ENCODE results near the gene MAD1L1. TPM values are rescaled to one million over a fixed set of nuclear protein-coding genes. Genes with fewer than 3 reads are reported as not detected.

MAD1L1 gene
- total and polyA plus RNA-seq, 2 of the 13 experiments (the other 11 are each of a cell fraction or from before 2014, with no cell fraction given): 17.4 to 64.7 TPM

GRCh38 chr7:1802899-1803298 lies 429.8 kb downstream of the MAD1L1 start:
- DNase-seq (ENCODE audit: low spot score) (no peak), ATAC-seq (peak; percentile 36), FAIRE-seq (no peak)
- TF ChIP-seq ZNF850 (CRISPR knock-in tag; conservative IDR thresholded peaks at IDR 0.05): peak; percentile 100
- TF ChIP-seq, protein P1, sequence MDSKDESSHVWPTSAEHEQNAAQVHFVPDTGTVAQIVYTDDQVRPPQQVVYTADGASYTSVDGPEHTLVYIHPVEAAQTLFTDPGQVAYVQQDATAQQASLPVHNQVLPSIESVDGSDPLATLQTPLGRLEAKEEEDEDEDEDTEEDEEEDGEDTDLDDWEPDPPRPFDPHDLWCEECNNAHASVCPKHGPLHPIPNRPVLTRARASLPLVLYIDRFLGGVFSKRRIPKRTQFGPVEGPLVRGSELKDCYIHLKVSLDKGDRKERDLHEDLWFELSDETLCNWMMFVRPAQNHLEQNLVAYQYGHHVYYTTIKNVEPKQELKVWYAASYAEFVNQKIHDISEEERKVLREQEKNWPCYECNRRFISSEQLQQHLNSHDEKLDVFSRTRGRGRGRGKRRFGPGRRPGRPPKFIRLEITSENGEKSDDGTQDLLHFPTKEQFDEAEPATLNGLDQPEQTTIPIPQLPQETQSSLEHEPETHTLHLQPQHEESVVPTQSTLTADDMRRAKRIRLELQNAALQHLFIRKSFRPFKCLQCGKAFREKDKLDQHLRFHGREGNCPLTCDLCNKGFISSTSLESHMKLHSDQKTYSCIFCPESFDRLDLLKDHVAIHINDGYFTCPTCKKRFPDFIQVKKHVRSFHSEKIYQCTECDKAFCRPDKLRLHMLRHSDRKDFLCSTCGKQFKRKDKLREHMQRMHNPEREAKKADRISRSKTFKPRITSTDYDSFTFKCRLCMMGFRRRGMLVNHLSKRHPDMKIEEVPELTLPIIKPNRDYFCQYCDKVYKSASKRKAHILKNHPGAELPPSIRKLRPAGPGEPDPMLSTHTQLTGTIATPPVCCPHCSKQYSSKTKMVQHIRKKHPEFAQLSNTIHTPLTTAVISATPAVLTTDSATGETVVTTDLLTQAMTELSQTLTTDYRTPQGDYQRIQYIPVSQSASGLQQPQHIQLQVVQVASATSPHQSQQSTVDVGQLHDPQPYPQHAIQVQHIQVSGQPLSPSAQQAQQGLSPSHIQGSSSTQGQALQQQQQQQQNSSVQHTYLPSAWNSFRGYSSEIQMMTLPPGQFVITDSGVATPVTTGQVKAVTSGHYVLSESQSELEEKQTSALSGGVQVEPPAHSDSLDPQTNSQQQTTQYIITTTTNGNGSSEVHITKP (CRISPR knock-in tag; IDR thresholded peaks at IDR 0.05; ENCODE audit: low read depth): no peak
- TF ChIP-seq, protein P2, sequence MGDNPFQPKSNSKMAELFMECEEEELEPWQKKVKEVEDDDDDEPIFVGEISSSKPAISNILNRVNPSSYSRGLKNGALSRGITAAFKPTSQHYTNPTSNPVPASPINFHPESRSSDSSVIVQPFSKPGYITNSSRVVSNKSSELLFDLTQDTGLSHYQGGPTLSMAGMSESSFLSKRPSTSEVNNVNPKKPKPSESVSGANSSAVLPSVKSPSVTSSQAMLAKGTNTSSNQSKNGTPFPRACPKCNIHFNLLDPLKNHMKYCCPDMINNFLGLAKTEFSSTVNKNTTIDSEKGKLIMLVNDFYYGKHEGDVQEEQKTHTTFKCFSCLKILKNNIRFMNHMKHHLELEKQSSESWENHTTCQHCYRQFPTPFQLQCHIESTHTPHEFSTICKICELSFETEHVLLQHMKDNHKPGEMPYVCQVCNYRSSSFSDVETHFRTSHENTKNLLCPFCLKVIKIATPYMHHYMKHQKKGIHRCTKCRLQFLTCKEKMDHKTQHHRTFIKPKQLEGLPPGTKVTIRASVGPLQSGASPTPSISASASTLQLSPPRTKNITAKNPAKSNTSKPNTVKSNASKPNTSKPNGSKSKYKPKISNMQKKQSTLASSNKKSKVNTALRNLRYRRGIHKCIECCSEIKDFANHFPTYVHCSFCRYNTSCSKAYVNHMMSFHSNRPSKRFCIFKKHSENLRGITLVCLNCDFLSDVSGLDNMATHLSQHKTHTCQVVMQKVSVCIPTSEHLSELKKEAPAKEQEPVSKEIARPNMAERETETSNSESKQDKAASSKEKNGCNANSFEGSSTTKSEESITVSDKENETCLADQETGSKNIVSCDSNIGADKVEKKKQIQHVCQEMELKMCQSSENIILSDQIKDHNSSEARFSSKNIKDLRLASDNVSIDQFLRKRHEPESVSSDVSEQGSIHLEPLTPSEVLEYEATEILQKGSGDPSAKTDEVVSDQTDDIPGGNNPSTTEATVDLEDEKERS (CRISPR knock-in tag; IDR thresholded peaks at IDR 0.05): 0 out of 2 replicates have a peak, but pooled peaks have one; percentile 68
- Histone ChIP-seq H2AFZ (ENCODE audit: low read length) (peak overlapping the region; percentile 31), H4K20me1 (ENCODE audit: insufficient read depth, low read length) (no peaks in the 10 kb centered on the region), H3K4me3 (replicated peaks in 1 of 3; ENCODE audit: insufficient read depth in 1 of 3, low read depth in 2 of 3, low read length in 3 of 3) (no peak overlapping the region), H3K27me3 (ENCODE audit: control insufficient read depth in 1 of 2, insufficient read depth in 2 of 2, low read length in 2 of 2) (no peaks in the 10 kb centered on the region), H3K27ac (ENCODE audit: extremely low read length, insufficient read depth, low read length) (peak overlapping the region; percentile 56), H3K4me1 (ENCODE audit: insufficient read depth, low read length) (peaks cover 47% of the 10 kb centered on the region), H3K36me3 (replicated peaks in 1 of 2; ENCODE audit: control insufficient read depth in 1 of 2, insufficient read depth in 2 of 2, low read length in 2 of 2) (no peaks in the 10 kb centered on the region), H3K4me2 (ENCODE audit: low read depth, low read length) (0 out of 2 replicates have a peak overlapping the region, but pooled peaks have one; percentile 5), H3K9ac (ENCODE audit: insufficient read depth, low read depth, low read length) (0 out of 2 replicates have a peak overlapping the region, but pooled peaks have one; percentile 2), H3K9me3 (ENCODE audit: low read length) (no peaks in the 10 kb centered on the region), H3K79me2 (ENCODE audit: insufficient read depth, low read length) (no peaks in the 10 kb centered on the region)
- no TSS peak for BruUV-seq (replicated peaks)
- POLR2A ChIA-PET: no interaction called here
- CTCF ChIA-PET (ENCODE audit: low intra/inter-chr PET ratio, low total read pairs): no interaction called here
- 60% methylated on average over 4 of the region's 4 CpGs for WGBS (ENCODE audit: low lambda C conversion rate)
- intact Hi-C loops (cut with micrococcal nuclease; ENCODE audit: unreplicated experiment): no loop called here
- in situ Hi-C loops (cut with HindIII; ENCODE audit: extremely low pct_ligation_motif_present, low pct_unique_long_range_greater_than_20kb): no loop called here

Data from HepG2 (cell line).